Activated CD4-positive, alpha-beta T cell treated with anti-CD3 and anti-CD28 coated beads for 4 hours (primary cell): ENCODE results near the gene NELFE.
"Not testable (repeated sequence)": the region's sequence is repeated elsewhere in the genome, so short reads cannot be mapped to it uniquely, and the experiment has no call there.

Experiments
- DNase-seq, 2 donors: peaks; one replicate each; pipeline ENCODE4 v3.0.0-alpha.2; 2020

The NELFE gene, protein sequence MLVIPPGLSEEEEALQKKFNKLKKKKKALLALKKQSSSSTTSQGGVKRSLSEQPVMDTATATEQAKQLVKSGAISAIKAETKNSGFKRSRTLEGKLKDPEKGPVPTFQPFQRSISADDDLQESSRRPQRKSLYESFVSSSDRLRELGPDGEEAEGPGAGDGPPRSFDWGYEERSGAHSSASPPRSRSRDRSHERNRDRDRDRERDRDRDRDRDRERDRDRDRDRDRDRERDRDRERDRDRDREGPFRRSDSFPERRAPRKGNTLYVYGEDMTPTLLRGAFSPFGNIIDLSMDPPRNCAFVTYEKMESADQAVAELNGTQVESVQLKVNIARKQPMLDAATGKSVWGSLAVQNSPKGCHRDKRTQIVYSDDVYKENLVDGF

DNA sequence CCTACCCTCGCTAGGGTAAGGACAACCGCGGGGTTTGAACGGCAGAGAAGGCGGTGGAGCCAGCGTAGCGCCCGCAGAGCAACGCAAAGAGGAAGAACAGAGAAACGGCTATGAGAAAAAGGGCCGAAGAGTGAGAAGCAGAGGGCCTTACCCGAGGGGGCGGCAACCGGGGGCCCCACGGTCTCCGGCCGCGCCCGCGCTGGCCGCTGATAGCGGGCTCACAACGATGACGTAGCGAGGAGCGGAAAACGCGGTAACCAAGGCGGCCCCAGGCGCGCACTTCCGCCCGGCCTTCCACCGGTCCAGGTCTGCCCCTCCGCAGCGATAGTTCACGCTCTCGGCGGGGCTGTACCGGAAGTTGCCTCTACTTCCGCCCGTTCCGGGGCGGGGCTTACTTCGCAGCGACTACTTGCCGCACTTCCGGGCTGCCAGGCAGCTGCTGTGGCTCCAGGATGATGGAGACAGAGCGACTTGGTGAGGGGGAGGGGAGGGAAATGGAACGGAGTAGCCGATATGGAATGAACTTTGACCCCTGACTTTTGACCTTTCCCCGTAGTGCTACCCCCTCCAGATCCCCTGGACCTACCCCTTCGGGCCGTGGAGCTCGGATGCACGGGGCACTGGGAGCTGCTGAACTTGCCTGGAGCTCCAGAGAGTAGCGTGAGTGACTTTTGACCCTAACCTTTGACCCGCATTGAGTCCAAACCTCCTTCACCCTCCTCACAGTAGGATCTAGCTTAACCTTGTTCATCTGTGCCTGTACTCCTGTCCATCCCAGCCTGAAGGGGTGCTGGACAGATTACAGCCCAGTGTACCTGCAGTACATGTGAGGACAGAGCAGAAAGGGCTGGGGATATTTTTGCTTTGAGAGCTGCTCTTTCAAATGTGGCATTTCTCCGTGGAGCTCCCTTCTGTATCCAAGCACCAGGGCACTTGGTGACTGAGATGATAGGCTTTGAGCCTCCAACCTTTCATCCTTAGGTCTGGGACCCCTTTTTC lies at the start of gene NELFE, which contains the start of gene SKIC2:
TSS of gene NELFE (minus strand) at position 231 of the 999 bp plus-strand sequence. CDS start 525 bp downstream, outside the sequence.
TSS of gene SKIC2 (plus strand) at position 435 of the 999 bp plus-strand sequence. CDS start at position 453, 18 bp downstream.
- DNase-seq: peak; percentile 97 to 98

DNA sequence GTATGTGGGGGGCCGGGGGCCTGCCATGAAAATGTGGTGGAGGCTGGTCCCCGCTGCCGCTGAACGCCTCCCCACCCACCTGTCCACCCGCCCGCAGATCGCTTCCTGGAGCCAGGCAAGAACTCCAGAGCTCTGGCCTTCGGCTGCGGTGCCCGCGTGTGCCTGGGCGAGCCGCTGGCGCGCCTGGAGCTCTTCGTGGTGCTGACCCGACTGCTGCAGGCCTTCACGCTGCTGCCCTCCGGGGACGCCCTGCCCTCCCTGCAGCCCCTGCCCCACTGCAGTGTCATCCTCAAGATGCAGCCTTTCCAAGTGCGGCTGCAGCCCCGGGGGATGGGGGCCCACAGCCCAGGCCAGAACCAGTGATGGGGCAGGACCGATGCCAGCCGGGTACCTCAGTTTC lies 49.3 kb upstream of the NELFE start:
- not testable (repeated sequence) for DNase-seq

DNA sequence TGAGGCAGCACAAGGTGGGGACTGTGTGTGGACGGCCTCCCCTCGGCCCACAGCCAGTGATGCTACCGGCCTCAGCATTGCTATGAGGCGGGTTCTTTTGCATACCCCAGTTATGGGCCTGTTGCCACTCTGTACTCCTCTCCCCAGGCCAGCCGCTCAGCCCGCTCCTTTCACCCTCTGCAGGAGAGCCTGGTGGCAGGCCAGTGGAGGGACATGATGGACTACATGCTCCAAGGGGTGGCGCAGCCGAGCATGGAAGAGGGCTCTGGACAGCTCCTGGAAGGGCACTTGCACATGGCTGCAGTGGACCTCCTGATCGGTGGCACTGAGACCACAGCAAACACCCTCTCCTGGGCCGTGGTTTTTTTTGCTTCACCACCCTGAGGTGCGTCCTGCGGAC lies 48.3 kb upstream of the NELFE start:
- DNase-seq: not testable (repeated sequence)

DNA sequence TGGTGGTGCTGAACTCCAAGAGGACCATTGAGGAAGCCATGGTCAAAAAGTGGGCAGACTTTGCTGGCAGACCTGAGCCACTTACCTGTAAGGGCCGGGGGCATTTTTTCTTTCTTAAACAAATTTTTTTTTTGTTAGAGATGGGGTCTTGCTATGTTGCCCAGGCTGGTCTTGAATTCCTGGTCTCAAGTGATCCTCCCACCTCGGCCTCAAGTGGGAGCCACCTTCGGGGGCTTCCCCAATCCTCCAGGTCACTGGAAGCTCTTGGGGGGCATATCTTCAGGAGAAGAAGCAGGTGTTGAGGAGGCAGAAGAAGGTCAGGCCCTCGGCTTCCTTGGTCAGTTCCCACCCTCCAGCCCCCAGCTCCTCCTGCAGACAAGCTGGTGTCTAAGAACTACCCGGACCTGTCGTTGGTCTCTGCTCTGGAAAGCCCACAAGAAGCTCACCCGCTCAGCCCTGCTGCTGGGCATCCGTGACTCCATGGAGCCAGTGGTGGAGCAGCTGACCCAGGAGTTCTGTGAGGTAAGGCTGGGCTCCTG lies 47.3 kb upstream of the NELFE start:
- not testable (repeated sequence) for DNase-seq

DNA sequence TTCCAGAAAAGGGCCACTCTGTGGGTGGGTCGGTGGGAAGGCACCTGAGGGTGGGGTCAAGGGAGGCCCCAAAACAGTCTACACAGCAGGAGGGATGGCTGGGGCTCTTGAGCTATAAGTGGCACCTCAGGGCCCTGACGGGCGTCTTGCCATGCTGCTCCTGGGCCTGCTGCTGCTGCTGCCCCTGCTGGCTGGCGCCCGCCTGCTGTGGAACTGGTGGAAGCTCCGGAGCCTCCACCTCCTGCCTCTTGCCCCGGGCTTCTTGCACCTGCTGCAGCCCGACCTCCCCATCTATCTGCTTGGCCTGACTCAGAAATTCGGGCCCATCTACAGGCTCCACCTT lies 46.7 kb upstream of the NELFE start:
- not testable (repeated sequence) for DNase-seq

DNA sequence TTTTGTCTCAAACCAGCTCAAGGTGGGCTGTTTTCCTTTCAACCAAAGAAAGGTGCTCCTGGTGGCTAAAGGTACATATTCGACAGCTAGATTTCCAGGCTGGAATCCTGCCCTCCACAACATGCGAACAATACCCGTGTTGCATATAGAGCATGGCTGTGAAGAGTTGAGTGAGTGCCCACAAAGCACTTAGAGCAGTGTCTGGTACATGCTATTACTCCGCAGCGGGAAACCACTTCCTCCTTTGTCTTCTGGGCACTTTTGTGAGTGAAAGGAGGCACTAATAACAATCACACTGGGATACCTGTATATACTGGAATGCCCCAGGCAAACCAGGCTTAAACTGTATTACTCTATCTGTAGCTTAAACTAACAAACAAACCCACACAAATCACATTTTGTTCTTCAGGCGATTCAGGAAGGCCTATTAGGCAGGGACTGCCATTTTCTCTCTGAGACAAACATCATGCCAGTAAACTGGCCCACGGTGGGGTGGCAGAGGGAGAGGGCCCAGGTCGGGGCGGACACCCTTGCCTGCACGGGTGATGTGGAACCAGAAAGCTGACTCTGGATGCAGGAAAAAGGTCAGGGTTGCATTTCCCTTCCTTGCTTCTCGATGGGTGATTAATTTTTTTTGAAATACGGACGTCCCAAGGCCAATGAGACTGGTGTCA lies 46.2 kb upstream of the NELFE start:
- not testable (repeated sequence) for DNase-seq

DNA sequence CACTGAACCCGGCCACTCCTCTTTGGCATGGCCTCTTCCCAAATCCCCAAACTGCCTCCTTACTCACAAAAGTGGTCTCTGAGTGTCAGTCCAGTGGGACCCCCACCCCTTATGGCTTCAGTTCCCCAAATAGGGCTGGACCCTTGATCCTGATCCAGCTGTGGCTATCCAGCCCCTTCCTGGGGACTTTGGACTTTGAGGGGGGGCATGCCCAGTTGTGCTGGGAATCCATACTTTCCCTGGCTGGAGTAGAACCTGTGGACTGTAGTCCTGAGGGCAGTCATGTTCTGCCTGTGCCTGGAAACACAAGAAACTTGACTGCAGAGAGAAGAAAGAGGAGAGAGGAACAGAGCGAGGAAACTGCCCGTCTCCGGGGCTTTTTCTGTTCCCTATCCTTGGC lies 45.6 kb upstream of the NELFE start:
- DNase-seq: not testable (repeated sequence)

DNA sequence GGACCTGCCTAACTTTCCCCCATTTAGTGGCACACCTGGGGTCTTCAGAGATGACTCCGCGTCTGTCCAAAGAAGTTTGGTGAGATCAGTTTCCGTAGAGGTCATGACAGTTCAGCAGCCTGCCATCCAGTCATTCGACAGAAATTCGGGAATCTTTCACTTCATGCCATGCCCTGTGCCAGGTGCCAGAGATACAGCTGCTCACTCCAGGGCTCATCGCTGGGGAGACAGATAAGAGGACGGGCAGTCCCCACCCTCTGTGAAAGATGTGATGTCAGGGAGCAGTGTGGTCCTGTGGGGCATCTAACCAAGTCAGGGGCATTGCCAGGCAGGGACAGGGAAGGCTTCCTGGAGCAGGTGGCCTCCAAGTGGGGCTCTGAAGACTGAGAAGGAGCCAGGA lies 44.5 kb upstream of the NELFE start:
- DNase-seq: not testable (repeated sequence)

DNA sequence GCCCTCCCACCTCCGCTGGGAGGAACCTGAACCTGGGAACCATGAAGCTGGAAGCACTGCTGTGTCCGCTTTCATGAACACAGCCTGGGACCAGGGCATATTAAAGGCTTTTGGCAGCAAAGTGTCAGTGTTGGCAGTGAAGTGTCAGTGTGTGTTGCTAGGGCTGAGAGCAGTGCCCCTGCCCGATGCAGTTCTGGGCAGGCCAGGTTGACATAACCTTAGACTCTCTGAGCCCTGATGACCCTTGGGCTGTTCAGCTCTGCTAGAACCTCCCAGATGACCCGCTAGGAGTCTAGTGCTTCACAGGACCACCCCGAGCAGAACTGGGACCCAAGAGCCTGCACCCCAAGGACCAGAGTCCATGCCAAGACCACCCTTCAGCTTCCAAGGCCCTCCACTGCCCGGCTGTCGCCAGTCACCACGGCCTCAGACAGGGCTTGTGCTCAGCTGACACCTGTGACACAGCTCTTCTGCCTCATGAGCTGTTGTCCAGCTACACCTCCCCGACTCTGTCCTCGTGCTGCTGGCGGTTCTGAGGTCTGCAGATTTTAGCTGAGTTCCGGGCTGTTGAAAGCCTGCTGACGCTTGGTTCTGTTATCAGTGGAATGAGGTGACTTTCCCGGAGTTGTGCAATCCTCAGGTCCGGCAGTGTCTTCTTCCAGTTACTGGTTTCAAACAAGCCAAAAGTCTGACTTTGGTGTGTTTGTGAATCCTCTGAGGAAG lies 43.9 kb upstream of the NELFE start:
- not testable (repeated sequence) for DNase-seq

DNA sequence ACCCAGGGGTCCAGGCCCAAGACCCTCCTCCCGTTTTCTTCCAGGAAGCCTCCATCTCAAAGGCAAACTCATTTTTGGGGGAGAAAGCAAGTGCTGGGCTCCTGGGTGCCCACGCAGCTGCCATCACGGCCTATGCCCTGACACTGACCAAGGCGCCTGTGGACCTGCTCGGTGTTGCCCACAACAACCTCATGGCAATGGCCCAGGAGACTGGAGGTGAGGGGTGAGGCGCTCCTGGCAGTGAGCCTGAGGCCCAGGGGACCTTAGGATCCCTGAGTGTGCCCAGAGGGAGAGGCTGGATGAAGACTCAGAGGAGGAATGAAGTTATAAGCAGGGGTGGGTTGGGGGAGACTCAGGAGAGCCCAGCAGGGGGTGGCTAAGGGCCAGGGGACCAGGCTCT lies 37.6 kb upstream of the NELFE start:
- DNase-seq: not testable (repeated sequence)

DNA sequence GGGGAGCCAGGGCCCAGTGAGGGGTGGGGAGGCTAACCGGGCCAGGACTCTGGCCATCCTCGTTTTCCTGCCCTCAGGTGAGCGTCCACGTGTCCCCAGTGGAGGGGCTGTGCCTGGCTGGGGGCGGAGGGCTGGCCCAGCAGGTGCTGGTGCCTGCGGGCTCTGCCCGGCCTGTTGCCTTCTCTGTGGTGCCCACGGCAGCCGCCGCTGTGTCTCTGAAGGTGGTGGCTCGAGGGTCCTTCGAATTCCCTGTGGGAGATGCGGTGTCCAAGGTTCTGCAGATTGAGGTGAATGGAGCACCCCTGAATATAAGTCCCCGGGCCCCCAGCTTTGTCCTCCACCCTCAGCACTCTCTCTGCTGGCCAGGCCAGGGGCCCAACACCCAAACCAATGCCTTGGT lies 35.6 kb upstream of the NELFE start:
- DNase-seq: not testable (repeated sequence)

DNA sequence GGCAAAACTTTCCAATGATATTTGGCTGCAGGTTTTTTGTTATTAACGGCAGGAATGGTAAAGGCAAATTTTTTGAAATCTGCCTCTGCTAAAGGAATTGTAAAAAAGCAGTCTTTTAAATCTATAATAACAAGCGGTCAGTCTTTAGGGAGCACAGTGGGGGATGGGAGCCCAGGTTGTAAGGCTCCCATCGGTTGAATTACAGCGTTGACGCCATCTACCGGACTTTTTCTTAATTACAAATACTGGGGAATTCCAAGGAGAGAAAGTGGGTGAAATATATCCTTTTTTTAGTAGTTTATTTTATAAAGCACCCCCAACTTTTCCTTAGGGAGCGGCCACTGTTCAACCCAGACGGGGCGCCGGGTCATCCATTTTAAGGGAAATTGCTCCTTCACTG lies 30.6 kb upstream of the NELFE start:
- not testable (repeated sequence) for DNase-seq

DNA sequence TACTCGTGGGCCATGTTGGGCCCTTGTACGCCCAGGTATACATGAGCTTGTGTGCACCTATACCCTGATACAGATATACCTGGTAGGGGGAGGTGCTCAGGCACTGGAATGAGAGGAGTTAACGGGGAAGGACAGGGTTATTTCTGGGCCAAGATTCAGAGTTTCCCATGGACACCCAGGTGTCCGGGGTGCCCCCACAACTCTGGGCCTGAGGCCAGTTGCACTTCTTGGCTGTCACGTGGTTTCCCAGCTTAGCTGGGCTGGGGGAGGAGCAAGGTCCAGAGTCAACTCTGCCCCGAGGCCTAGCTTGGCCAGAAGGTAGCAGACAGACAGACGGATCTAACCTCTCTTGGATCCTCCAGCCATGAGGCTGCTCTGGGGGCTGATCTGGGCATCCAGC lies 23.0 kb upstream of the NELFE start, which contains the start of gene C4A:
TSS of gene C4A (plus strand) at position 314 of the 400 bp plus-strand sequence. CDS start at position 365, 51 bp downstream.
- not testable (repeated sequence) for DNase-seq

DNA sequence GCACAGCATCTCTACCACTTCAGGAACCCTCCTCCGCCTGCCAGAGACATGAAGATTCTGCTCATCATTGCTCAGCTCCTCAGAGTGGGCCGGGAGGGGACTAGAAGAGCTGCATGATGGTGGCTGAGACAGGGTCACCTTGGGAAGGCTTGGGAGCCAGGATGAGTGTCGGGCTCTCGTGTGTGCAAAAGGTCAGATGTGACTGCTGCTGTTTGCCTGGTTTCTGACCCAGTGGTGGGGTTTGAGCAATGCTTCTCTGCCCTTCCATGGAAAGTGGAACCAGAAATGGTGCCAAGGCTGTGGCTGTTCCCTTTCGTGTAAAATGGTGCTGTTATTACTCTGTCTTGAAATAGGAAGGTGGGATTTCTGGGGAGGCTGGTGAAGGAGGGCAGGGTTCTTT lies 22.2 kb upstream of the NELFE start:
- DNase-seq: not testable (repeated sequence)

DNA sequence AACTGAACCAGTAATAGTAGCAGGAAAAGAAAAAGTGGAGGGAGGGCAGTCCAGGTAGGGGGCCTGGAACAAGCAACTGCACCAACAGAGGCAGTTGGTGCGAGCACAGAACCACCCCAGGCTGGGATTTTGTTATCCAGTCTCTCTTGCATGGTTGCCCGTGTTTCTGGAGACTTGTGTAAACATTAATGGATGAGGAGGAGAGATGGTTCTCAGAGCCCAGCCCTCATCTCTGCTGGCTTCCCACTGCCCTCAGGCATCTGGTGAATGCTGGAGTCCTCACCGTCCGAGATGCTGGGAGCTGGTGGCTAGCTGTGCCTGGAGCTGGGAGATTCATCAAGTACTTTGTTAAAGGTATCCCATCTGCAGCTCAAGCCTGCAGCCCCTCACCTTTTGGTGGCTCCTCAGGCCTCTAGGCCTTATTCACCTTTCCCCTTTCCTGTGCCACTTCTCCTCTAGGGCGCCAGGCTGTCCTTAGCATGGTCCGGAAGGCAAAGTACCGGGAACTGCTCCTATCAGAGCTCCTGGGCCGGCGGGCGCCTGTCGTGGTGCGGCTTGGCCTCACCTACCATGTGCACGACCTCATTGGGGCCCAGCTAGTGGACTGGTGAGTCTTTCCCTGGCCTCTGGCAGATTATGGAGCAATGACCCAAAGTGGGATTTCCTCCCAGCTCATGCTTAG lies 21.6 kb upstream of the NELFE start:
- not testable (repeated sequence) for DNase-seq

DNA sequence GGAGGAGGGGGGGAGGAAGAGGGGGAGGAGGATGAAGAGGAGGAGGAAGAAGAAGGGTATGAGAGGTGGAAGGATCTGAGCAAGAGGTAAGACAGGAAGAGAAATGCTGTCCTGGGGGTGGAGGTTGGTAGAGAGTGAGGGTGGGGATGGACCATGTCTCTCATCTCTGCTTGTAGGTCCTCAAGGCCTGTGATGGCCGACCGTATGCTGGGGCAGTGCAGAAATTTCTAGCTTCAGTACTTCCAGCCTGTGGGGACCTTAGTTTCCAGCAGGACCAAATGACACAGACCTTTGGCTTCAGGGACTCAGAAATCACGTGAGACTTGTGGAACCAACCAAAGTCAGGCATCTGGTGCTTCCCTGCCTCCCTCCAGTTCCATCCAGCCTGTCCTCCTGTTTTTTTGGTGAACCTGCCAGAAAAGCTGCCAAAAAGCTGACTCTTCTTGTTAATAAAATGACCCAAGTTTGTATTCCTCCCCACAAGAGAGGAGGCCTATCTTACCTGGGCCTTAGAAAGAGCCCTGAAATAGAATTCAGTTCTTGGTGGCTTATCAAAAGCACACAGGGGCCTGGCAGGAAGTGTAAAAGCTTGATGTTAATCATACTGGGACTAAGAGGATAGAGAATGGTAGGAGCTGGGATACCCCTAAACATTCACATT lies 20.6 kb upstream of the NELFE start:
- no peak for DNase-seq

DNA sequence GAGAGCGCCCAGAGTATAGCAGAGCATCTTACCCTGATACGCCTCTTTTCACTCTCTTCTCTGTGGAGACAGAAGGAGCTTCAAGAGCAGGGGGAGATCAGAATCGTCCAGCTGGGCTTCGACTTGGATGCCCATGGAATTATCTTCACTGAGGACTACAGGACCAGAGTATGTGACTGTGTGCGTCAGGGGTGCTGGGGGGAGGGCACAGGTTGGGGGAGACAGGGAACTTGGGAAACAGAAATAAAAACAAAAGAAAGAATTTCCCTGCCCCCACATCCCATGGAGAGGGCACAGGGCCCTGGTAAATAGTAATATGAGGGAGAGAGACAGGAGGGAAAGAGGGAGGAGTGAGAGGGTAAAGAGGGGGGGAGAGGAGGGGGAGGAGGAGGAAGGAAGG lies 20.1 kb upstream of the NELFE start:
- no peak for DNase-seq

DNA sequence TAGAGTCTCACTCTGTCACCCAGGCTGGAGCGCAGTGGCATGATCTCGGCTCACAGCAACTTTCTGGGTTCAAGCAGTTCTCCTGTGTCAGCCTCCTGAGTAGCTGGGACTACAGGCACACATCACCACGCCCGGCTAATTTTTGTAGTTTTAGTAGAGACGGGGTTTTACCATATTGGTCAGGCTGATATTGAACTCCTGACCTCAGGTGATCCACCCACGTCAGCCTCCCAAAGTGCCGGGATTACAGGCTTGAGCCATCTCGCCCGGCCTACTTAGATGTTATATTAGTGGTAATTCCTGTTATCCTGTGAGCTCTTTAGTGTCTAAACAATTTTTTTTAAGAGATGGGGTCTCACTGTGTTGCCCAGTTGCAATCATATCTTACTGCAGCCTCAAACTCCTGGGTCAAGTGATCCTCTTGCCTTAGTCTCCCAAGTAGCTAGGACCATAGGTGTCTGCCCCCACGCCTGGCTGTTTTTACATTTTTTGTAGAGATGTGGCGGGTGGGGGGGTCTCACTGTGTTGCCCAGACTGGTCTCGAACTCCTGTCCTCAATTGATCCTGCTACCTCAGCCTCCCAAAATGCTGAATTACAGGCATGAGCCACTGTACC lies 19.2 kb upstream of the NELFE start:
- DNase-seq: no peak

DNA sequence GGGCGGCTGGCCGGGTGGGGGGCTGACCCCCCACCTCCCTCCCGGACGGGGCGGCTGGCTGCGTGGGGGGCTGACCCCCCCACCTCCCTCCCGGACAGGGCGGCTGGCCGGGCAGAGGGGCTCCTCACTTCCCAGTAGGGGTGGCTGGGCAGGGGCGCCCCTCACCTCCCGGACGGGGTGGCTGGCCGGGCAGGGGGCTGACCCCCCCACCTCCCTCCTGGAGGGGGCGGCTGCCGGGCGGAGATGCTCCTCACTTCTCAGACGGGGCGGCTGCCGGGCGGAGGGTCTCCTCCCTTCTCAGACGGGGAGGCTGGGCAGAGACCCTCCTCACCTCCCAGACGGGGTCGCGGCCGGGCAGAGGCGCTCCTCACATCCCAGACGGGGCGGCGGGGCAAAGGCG lies 17.3 kb upstream of the NELFE start:
- DNase-seq: not testable (repeated sequence)

DNA sequence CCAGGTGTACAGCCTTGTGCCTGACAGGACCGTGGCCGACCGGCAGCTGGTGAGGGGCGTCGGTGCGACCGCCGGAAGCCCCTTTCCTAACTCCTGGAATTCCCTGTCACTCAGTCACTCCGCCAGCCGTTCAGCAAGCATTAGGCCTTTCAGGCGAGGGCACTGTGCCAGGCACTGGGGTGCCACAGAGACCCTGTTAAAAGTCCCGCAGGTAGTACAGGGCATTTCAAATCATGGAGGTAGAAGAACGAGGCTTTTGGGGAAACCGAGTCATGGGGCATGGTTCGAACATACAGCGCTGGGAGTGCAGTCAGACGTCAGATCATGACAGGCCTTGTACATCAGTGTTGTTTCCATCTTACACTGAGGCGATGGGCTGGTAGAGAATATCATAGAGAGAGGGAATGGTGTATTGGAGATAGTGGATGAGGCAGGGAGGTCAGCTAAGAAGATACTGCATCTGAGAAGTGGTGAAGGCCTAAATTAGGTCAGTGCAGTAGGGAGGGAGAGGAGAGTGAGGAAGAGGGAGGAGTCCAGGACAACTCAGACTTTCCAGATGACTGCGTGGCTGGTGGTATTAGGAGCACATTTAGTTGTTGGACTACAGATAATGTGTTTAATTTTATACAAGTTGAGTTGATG lies 14.1 kb upstream of the NELFE start:
- DNase-seq: no peak
